HS-27A (cell line): ENCODE results near the gene TXLNB.

Experiments
- DNase-seq: peaks from one replicate; pipeline ENCODE4 v3.0.0-alpha.2; 2012; ENCODE audit warnings: low read depth, missing footprints

The TXLNB gene

DNA sequence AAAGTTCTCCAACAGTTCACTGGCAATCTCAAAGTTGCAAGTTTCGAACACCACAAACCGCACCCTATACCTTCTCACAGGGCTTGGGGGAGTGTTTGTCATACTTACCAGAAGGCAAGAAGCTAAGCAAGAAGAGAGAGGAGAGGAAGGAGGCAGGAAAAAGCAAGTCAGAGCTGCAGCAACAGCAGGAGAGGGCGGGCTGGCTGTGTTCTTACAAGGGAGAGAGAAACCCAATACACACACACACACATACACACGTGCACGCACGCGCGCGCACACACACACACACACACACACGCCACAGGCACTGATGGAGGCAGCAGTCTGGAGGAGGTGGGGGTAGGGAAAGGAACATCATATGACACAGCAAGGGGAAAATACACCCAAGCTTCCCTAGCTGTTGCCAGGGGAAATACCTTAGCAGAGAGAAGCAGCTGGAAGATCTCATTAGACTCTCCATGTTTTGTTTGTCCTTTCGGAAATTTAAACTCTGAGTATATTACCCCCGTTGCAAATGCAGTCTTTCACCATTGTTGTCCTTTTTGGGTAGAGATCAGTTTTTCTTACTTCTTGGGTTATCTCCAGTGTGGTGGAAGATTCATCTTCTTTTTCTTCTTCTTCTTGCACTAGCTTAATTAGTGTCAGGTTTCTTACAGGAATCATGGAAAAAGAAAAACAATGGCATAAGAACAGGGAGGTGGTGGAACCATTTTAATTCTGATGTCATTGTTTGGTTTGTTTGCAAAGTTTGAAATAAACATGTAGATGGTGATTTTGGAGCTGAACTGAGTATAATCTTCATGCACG is at the start of gene TXLNB:
Gene TXLNB, minus strand, starts transcription at position 186 of the 807 bp plus-strand sequence. CDS start 3,099 bp downstream, outside the sequence.
- no peak for DNase-seq

DNA sequence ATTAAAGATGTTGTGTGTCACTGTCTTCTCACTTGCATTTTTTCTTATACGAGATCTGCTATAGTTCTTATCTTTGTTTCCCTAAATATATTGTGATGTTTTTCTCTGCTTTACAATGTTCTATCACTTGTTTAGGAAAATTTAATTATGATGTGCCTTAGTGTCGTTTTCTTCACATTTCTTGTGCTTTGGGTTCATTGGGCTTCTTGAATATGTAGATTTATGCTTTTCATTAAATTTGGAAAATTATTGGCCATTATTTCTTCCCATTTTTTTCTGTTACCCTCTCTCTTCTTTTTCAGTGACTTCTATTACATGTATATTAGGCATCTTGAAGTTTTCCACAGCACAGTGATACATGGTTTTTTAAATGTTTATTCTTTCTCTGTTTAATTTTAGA is 49.3 kb upstream of the TXLNB start:
- no peak for DNase-seq

DNA sequence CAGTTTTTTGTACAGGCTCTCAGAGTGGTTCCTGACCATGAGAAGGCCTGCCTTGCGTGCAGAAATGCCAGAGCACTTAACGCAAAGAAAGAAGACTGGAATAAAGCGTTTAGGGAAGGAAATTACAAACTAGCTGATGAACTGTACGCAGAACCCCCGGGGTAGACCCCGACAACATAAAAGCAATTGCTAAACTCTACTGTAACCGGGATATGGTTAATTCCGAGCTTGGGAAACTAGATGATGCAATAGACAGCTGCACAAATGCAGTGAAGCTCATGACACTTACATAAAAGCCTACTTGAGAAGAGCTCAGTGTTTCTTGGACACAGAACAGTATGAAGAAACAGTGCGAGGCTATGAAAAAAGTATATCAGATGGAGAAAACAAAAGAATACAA is 47.0 kb upstream of the TXLNB start:
- no peak for DNase-seq

DNA sequence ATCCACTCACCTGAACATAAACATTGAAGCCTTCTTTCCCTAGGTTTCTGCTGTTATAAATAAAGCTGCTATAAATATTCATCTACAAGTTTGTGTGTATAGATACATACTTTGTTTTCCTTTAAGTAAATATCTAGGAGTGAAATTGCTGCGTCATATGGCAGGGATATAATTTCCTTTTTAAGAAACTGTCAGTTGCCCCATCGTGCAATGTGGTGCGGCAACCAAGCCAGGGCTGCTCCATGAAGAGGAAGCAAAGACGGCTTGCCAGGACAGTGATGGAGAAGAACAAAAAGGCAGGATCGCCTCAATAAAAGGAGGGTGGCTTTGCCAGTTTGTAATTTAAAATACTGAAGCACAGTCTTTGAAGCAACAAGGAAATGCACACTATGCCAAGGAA is 46.0 kb upstream of the TXLNB start:
- DNase-seq, result no peak

DNA sequence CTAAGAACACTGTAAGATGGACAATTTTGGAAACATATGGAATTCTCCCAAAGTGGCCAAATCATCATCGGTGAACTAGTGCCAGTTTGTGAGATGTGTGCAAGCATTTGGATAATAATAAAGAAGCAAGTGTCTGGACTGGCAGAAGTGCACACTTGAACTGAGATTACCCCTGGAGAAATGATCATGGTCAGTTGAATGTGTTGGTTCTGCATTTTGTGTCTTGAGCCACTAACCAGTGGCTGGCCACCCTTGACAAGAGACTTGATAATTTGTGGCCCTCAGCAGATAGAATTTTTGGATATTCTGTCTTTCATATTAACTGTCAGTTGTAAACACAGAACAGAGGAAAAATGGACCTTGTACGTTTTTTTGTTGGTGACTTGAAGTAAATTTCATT is 45.2 kb upstream of the TXLNB start:
- no peak for DNase-seq

DNA sequence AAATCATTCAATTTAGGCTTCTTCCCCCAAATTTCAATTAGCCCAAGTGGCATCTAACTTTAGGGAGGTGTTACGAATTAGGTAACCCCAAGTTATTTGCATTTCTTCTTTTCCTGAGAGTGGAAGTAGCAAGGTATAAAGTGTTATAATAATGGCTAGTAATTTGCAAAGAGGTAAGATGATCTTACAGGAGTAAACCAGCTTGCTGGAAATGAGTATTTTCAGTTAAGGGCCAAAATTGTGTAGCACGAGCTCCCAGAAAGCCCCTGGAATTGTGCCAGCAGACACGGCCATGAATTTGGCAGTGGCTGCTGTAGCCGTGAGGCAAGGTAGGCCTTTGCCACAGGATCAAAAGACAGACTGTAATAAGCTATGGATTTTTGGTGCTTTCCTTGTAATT is 44.7 kb upstream of the TXLNB start:
- DNase-seq, result no peak

DNA sequence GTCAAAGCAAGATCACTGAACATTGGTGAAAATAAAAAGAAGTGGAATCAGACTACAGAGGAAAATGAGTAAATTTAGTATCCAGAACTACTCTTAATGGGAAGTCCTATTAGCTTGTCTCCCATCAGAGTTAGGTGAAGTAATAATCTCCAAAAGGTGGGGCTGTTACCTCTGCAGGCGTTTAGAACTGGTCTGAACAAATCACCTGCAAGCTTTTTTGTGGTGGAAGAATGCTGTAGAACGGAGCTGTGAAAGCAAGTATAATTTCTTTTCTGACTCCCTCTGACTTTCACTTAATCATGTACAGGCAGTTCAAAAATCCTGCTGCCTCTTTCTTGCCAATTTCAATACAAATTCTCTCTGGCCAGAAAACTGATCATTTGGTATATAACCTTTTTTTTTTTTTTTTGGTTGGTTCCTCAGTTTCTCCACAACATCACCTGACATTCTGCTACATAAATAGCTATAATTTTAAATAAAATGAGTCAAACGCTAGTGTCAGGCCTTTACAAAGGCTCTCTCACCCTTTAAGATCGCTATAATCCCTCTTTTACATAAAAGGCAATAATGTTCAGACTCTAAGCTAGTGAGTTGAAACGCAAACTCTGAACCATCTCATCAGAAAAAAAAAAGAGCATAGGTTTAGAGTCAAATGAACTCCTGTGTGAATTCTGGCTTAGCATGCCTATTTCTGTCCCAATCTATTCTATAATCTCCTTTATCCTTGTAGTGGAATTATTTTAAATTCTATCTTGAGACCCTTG is 43.8 kb upstream of the TXLNB start:
- DNase-seq, result no peak

DNA sequence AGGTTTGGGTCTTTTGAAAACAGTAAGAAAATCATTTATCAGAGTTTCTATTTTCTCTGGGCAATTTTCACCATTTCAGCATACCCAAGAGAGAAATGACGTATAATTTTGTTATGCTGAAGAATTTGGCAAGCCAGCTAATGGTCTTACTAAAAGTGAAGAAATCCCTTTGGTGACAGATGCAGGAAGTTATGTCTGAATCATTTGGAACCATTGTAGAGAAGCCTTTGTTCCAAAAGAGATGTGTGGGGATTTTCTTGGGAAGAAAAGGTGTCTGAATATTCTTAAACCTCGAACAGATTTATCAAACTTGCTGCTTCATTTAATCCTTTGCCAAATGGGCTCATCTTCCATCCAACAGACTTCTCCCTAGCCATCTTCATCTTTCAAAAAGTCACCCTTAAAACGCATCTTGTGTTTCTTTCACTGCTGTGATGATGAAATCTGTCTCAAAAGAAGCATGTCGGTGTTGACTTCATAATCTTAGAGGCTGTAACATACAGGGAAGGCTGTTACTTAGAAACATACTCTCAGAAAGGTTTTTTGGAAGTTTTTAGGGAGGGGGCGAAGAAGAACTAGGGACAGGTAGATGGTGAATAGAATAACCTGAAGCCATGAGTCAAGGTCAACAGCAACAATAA is 43.1 kb upstream of the TXLNB start:
- DNase-seq, result peak; percentile 35

DNA sequence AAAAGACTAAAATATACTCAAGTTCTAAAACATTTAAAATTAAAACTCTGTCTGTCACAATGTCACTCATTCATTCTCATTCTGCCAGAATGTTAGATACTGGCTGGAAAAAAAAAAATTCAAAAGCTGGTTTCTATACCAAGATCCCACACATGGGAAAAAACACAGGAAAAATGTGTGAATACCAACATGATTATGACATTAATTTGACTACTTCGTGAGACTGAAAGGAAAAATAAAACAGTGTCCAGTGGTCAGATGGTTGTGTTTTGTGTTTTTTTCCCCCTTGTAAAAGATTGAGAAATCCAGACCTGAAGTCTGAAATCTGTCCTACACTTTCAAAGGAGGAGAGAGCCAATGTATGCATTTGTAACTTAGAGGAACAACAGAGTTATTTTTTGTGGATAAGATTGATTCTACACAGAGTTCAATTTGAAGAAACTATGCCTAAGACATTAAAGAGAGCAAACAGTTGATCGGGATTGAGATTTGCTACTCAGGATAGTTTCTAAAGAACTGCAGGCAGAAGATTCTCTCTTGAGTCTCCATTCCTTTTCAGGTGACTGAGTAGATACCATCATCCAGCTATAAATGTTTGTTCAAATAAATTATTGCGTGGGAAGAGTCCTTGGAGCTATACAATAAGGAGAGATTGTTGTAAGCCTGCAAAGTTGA is 39.2 kb upstream of the TXLNB start:
- DNase-seq, result no peak

DNA sequence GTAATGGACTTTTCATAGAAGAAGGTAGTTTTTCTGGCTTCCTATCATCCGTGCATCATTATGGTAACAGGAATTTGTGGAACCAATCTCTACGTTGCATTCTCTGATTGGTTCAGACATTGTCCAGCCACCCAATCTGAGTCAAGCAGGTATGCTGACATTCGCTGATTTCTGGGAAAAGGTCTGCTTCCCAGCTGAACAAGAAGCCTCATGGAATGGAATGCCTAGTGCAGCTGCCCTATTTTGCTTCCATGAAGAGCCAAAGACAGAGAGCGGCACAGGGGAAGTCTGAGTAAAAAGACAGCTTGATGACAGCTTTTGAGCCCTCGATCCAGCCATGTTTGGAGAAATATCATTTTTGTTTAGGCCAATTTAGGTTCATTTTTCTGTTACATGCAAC is 38.5 kb upstream of the TXLNB start:
- DNase-seq, result no peak

DNA sequence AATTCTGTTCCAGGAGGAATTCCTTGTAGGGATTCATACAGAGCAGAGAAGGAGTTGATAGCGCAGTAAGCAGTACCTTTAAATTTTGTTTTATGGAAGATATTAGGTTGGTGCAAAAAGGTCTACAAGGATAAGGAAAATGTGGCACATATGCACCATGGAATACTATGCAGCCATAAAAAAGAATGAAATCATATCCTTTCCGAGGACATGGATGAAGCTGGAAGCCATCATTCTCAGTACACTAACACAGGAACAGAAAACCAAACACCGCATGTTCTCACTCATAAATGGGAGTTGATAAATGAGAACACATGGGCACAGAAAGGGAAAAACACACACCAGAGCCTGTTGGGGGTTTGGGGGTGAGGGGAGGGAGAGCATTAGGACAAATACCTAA is 37.4 kb upstream of the TXLNB start:
- DNase-seq, result no peak

DNA sequence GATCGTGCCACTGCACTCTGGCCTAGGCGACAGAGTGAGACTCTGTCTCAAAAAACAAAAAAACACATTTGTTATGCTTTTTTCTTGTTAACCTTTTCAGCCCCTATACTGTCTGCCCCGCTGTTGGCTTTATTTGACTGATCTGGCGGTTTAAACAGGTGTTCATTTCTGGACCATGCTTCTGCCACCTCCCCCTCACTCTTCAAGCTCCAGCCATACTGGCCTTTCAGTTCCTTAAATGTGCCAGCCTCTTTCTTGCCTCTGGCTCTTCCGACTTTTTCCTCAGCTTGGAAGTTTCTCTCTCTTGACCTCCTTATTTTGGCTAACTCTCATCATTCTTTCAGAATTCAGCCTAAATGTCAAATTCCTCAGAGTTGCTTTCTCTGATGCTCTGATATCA is 35.2 kb upstream of the TXLNB start:
- no peak for DNase-seq

DNA sequence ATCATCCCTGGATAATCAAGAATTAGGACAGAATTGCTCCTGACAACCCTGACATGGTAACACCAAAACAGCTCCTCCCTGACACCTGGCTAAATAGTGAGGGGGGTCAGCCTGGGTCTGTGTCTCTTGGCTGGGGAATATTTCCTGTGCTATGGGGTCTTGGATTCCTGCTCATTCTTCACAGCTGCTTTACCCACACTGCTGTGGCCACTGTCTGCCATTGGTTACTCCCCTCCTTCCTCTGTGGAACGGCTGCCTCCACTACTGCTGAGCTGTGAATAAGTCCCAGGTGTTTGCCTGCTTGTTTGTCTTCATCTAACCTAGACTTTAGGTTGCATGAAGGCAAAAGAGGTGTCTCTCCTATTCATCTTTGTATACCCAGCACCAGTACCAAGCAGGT is 33.9 kb upstream of the TXLNB start:
- no peak for DNase-seq

DNA sequence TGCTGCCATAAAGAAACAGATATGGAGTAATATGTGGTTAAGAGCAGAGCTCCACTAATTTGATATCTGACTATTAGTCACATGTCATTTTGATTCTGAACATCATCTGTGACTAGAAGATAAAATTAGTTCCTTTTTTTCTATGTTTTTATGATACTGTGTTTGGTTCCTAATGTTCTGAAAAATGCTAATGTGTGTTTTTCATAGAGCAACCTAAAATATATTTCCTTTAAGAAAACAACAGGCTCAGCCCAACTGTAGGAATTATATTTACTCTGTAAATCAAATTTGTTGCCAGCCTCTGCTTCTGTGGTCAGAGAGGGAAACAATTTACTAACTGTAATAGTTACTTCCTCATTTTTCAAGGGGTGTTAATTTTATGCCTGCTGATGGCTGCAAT is 33.3 kb upstream of the TXLNB start:
- DNase-seq, result no peak

DNA sequence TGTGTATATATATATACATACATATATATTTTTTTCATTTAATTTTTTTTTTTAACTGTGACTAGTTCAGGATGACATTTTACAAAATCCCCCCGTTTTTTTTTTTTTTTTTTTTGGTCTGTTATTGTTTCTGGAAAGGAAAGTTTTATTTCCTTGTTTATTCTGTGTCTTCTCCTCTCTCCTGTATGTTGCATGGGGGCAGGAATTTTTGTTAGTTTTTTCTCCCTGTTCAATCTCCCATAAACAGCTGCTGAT is 32.4 kb upstream of the TXLNB start:
- DNase-seq, result no peak

DNA sequence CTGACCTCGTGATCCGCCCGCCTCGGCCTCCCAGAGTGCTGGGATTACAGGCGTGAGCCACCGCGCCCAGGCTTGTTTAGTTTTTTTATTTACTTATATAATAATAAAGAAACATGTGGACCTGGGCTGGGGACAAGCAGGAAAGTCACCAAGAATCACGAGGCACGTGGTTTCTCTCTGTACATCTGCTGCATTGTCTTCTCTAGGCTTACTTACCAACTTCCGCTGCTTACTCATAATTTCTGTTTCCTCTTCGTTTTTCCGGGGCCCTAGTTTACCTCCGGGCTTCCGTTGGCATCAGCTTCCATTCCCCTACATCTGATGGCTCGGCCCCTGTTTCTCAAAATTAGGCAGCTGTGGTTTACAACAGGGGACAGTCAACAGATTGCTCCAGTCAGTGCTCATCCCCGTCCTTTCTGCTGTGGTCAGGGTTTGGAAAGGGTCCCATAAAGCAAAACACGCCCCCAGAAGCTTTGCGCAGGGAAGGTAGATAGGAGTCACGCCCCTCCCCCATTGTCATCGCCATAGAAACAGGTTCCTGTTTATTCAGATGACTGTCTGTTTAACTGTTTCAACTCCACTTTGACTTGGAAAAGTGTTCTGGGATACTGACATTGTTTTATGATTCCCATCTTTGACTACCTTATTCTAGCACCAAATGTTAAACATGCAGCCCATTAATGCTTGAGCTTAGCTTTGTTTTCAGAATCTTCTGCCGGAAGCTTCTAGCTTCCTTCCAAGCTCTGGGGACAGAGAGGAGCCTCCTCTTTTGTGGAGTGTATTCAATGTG is 31.9 kb upstream of the TXLNB start:
- no peak for DNase-seq

DNA sequence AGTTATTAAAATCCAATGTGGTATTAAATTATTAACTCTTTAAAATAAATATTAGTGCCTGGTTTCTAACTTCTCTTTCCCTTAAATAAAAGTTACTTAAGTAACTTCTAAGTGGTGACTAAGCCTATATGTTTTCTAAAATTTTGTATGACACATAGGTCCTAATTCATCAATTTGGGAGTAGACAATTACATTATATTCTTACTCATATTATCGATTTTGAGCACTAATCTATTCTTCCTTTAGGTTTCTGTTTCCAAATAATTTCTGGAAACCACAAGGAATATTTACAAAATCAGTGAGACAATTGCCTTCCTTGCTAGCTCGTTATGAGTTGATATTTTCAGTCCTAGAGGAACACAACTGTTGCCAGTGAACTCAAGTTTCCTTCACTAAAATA is 28.3 kb upstream of the TXLNB start:
- DNase-seq, result no peak

DNA sequence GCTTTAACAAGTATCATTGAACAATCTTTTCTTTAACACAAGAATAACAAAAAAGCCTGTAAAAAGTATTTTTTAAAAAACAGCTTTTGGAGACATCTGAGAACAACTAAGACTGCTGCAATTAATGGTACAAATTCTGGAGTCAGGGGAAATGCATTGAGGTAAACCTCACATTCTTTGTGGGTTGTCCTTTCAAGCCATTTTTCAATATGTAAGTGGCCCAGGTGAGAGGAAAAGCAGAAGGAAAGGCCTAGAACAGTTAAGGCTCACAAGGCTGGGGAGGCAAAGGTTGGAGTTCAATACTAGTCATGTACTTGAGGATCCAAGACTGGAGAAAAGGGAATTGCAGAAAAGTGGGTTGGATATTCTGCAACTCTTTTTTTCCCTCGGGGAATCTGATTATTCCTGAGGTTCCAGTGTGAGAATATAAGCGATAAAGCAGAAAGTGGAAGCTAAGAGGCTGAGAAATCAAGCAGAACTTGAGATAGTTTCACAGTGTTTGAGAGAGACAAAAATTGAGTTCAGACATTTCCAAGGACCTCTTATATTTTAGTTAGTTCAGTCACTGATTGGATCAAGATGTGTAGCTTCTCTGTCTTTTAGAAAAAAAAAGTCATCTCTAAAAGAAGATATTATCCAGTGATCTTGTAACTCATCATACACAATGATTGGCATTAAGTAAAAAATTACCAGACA is 25.0 kb upstream of the TXLNB start:
- DNase-seq, result no peak

DNA sequence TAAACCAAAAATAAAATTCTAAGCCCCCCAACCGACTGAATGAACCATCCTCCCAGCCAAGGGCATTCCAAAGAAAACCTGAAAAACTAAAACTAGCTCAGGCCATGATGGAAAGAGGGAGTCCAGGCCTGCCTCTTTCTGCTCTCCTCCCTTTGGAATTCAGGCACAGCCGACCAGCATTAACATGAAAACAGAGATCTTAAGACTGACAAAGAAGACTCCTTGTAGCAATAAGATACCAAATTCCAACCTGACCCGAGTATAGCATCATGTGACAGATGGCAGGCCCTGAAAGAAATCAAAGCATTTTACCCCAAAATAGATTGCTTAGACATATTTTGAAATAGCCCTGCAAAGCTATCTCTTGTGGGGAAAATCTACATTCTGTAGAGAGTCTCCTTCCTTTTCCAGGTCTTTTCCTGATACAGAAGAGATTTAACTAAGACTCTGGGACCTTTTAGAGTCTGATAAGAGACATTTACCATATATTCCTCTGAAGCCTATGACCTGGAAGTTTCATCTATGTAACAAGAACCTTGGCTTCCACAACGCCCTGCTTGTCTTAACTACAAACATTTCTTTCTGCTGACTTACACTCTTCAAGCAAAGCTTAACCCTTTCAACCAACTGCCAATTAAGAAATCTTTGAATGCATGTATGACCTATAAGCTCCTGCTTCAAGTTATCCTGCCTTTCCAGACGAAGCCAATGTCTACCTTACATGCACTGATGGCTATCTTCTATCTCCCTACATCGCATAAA is 22.2 kb upstream of the TXLNB start:
- no peak for DNase-seq

DNA sequence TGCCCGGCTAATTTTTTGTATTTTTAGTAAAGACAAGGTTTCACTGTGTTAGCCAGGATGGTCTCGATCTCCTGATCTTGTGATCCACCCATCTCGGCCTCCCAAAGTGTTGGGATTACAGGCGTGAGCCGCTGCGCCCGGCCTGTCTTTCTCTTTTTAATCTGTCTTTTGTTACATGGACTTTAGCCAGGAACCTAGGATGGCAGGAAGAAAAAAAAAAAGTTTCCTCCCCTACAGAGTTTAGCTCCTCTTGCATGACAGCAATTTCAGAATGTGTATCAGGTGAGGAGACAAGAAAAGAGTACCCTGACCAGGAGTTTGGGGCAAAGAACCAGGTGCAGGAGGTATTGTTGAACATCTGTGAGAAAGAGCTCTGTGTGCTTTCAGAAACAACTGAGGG is 21.4 kb upstream of the TXLNB start:
- DNase-seq, result no peak

DNA sequence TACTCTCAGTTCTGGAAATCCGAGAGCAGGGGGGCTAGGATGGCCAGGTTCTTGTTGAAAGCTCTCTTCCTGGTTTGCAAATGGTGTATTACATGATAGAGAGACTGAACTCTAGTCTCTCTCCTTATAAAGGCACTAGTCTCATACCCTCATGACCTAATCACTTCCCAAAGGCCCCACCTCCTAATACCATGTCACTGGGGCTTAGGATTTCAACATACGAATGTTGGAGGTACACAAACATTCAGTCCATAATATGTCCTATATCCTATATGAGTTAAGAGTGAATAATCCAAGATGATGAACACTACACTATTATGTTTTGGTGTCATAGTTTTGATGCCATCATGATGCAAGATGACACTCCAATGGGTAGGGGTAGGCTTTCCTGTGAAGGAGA is 20.0 kb upstream of the TXLNB start:
- DNase-seq, result no peak
